Measurements from ENCODE around the gene DTNB.

- TF ChIP-seq EZH2 (IDR thresholded peaks at IDR 0.05) (no peak), POLR2AphosphoS5 (IDR thresholded peaks at IDR 0.05; ENCODE audit: borderline replicate concordance, low read depth, low read length) (no peak)
Measured at GRCh38 chr2:25369876-25370275, 303.5 kb downstream of the DTNB start.
